Liver (tissue), 3 donors: ENCODE results near the gene CCL21.

ENCODE experiments used
- CTCF ChIP-seq: fragments of 150-350 bp; IDR thresholded peaks from 2 replicates; pipeline ENCODE4 v1.5.1; 2017; ENCODE audit warnings: improper control_type of control experiment, low read depth, low read length; ENCODE audit not compliant: missing input control
- GABPA ChIP-seq, 2 donors: IDR thresholded peaks in 1 of 2; conservative IDR thresholded peaks in 1 of 2; 2 replicates each; pipeline ENCODE4 v1.6.1; 2016; ENCODE audit warnings: antibody characterized with exemption in 2 of 2, mild to moderate bottlenecking in 1 of 2, moderate library complexity in 1 of 2
- JUND ChIP-seq, 2 donors: IDR thresholded peaks; 2 replicates each; pipeline ENCODE4 v1.6.1; 2016; ENCODE audit warnings: antibody characterized with exemption in 2 of 2
- RAD21 ChIP-seq, 2 donors: IDR thresholded peaks; 2 replicates each; pipeline ENCODE4 v1.6.1; 2016; ENCODE audit warnings: antibody characterized with exemption in 2 of 2, mild to moderate bottlenecking in 2 of 2
- RXRA ChIP-seq, 2 donors: IDR thresholded peaks; 2 replicates each; pipeline ENCODE4 v1.6.1; 2017 to 2018; ENCODE audit warnings: antibody characterized with exemption in 2 of 2, mild to moderate bottlenecking in 1 of 2
- SP1 ChIP-seq: IDR thresholded peaks from 2 replicates; pipeline ENCODE4 v1.6.1; 2018; ENCODE audit warnings: antibody characterized with exemption, mild to moderate bottlenecking
- TAF1 ChIP-seq: conservative IDR thresholded peaks from 2 replicates; pipeline ENCODE4 v1.6.1; 2016; ENCODE audit warnings: antibody characterized with exemption, mild to moderate bottlenecking
- TF ChIP-seq, protein P1 (sequence below): IDR thresholded peaks from 2 replicates; pipeline ENCODE4 v1.6.1; 2016; ENCODE audit warnings: antibody characterized with exemption
- TF ChIP-seq, protein P2 (sequence below): IDR thresholded peaks from 2 replicates; pipeline ENCODE4 v1.6.1; 2016; ENCODE audit warnings: antibody characterized with exemption
- donor health status: healthy.
- donor health status: healthy.

DNA sequence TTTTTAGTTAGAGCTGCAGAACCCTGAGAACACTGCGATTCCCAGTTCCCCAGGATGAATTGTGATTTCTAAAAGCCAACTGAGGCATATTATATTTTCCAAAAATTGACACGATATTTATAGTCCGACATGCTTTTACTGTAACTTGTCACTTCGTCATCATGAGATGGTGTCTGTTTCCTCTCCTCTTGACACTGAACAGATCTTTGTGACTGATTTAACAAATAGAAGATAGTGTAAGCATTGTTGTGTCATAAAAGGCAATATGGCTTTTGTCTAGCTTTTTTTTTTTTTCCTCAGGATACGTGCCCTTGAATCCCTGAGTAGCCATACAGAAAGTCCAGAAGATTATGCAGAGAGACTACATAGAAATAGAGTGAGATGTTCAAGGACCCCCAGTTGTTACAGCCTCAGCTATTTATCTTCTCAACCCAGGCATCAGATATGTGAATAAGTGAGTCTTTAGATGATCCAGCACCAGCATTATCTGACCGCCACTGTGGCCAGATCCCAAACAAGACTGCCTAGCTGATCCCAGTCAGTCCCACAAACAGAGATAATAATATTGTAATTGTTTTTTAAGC is 27.8 kb upstream of the CCL21 start:
- no peak for TF ChIP-seq CTCF
- no peak for TF ChIP-seq GABPA (IDR thresholded peaks at IDR 0.05 in 1 of 2, conservative IDR thresholded peaks at IDR 0.05 in 1 of 2)
- TF ChIP-seq TAF1 = no peak
- TF ChIP-seq SP1 = no peak
- TF ChIP-seq JUND (IDR thresholded peaks at IDR 0.05) = no peak
- TF ChIP-seq, protein P1, sequence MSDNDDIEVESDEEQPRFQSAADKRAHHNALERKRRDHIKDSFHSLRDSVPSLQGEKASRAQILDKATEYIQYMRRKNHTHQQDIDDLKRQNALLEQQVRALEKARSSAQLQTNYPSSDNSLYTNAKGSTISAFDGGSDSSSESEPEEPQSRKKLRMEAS = no peak
- no peak for TF ChIP-seq RXRA (IDR thresholded peaks at IDR 0.05)
- no peak for TF ChIP-seq RAD21 (IDR thresholded peaks at IDR 0.05)
- TF ChIP-seq, protein P2, sequence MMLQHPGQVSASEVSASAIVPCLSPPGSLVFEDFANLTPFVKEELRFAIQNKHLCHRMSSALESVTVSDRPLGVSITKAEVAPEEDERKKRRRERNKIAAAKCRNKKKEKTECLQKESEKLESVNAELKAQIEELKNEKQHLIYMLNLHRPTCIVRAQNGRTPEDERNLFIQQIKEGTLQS = no peak
